HG03342 (cell line): ENCODE results near the gene EDIL3.
"Not testable (repeated sequence)": the region's sequence is repeated elsewhere in the genome, so short reads cannot be mapped to it uniquely, and the experiment has no call there.

ENCODE experiments used
- ATAC-seq: cut with Tn5 transposase; IDR thresholded peaks from one replicate; pipeline ENCODE4 v1.9.1; 2021; ENCODE audit warnings: mild to moderate bottlenecking, moderate library complexity; ENCODE audit not compliant: unreplicated experiment

EDIL3 gene

GRCh38 chr5:84085387-84086041 is 299.2 kb downstream of the EDIL3 start:
- no peak for ATAC-seq

GRCh38 chr5:84080908-84081307 is 303.8 kb downstream of the EDIL3 start:
- ATAC-seq = no peak

GRCh38 chr5:84072339-84072738 is 312.3 kb downstream of the EDIL3 start:
- ATAC-seq = no peak

- ATAC-seq = no peak
Observed at GRCh38 chr5:84069608-84070179, 315.0 kb downstream of the EDIL3 start.

GRCh38 chr5:84063041-84063440 is 321.6 kb downstream of the EDIL3 start:
- no peak for ATAC-seq

GRCh38 chr5:84059672-84060071 is 325.0 kb downstream of the EDIL3 start:
- ATAC-seq = no peak

- ATAC-seq = no peak
Observed at GRCh38 chr5:84058561-84058960, 326.1 kb downstream of the EDIL3 start.

GRCh38 chr5:84057211-84057610 is 327.5 kb downstream of the EDIL3 start:
- no peak for ATAC-seq

GRCh38 chr5:84045964-84046363 is 338.7 kb downstream of the EDIL3 start:
- ATAC-seq = no peak

- no peak for ATAC-seq
Observed at GRCh38 chr5:84036842-84037241, 347.8 kb downstream of the EDIL3 start.

- no peak for ATAC-seq
Observed at GRCh38 chr5:84032324-84032723, 352.4 kb downstream of the EDIL3 start.

GRCh38 chr5:84028093-84028492 is 356.6 kb downstream of the EDIL3 start:
- no peak for ATAC-seq

- not testable (repeated sequence) for ATAC-seq
Observed at GRCh38 chr5:84018521-84018920, 366.2 kb downstream of the EDIL3 start.

- ATAC-seq = no peak
Observed at GRCh38 chr5:84017523-84018172, 367.0 kb downstream of the EDIL3 start.

GRCh38 chr5:84016085-84016484 is 368.6 kb downstream of the EDIL3 start:
- ATAC-seq = no peak

- ATAC-seq = no peak
Observed at GRCh38 chr5:84014966-84015365, 369.7 kb downstream of the EDIL3 start.

GRCh38 chr5:83993803-83994202 is 390.9 kb downstream of the EDIL3 start:
- no peak for ATAC-seq

- no peak for ATAC-seq
Observed at GRCh38 chr5:83991566-83992224, 393.0 kb downstream of the EDIL3 start.

GRCh38 chr5:83988293-83988685 is 396.4 kb downstream of the EDIL3 start:
- ATAC-seq = no peak

GRCh38 chr5:83987513-83988292 is 397.0 kb downstream of the EDIL3 start:
- ATAC-seq = no peak

GRCh38 chr5:83983852-83984251 is 400.8 kb downstream of the EDIL3 start:
- ATAC-seq = no peak
